Measurements from ENCODE around the gene SORD. TPM values are rescaled to one million over a fixed set of nuclear protein-coding genes. Genes with fewer than 3 reads are reported as not detected.

The SORD gene
- total and polyA plus RNA-seq, 2 donors (not counting 3 experiments of a cell fraction or from before 2014, with no cell fraction given) = 16.6 to 31.8 TPM

DNA sequence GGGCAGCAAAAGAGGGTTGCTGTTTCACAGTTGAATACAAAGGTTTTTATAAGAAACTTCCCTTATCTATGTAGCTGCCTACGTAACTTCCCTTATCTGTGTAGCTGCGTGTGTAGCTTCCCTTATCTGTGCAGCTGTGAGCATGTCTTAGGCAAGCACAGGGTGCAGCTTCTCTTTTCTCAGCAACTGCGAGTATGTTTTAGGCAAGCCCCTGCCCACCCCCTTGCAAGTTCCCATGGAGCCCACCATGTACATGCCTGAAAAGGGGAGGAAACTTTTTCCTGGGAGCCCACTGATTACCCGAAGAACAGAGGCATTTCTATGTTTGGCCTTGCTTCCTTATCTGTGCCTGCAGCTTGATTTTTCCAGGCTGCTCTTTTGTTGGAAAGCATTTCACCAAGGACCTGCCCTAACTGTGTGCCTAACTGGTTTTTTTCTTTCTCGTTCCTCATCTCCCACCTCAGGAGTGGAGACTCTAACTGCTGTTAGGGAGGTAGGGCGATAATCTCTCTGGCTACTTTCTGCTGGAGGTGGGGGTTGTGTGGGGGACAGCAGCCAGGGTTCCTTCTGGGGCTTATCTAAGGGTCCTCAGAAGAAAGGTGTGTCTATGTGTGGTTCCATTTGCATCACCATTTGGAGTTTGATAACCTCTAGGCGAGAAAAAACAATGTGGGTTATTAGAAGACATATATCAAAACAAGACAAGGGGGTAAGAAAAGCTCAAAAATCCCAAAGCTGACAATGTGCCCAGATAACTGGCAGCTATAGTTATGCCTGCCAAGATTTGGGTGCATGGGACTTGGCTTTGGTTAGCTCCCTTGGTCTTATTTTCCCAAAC, 26.0 kb downstream of the SORD start:
- CTCF ChIA-PET = interaction anchor here (0.7 kb wide), 1 partner anchor 12 kb away, joined by 3 read pairs; no protein-coding TSS in a partner anchor
- Histone ChIP-seq H3K36me3 (ENCODE audit: control insufficient read depth in 2 of 2, extremely low read depth in 1 of 2, insufficient read depth in 2 of 2, low read length in 2 of 2) (no peaks in the 10 kb centered on the region), H3K27ac (ENCODE audit: insufficient read depth, low read depth, low read length) (no peak overlapping the region), H3K9ac (replicated peaks; ENCODE audit: extremely low read depth, insufficient read depth, low read length) (no peak overlapping the region), H3K4me3 (replicated peaks in 1 of 3; ENCODE audit: insufficient read depth in 1 of 3, low read depth in 1 of 3, low read length in 3 of 3) (no peak overlapping the region), H3K27me3 (ENCODE audit: control insufficient read depth in 2 of 2, insufficient read depth in 2 of 2, low read length in 2 of 2) (no peaks in the 10 kb centered on the region), H3K4me2 (ENCODE audit: insufficient read depth, low read length) (no peak overlapping the region), H3K4me1 (ENCODE audit: control insufficient read depth, extremely low read depth, insufficient read depth, low read length) (no peaks in the 10 kb centered on the region), H2AFZ (ENCODE audit: low read depth, low read length) (no peak overlapping the region), H3K79me2 (ENCODE audit: control insufficient read depth, insufficient read depth, low read length) (no peaks in the 10 kb centered on the region), H4K20me1 (replicated peaks; ENCODE audit: control insufficient read depth, extremely low read depth, insufficient read depth, low read length) (no peaks in the 10 kb centered on the region), H3K9me3 (replicated peaks; ENCODE audit: control insufficient read depth, insufficient read depth, low read length) (no peaks in the 10 kb centered on the region), H3K9me1 (replicated peaks; ENCODE audit: control insufficient read depth, extremely low read depth, insufficient read depth, low read length) (no peaks in the 10 kb centered on the region)
- intact Hi-C loops (cut with micrococcal nuclease) (no loop called here), dilution Hi-C loops (cut with MboI; ENCODE audit: extremely low pct_ligation_motif_present, low sequenced_read_pairs) (no loop called here)
- BruUV-seq (replicated peaks) = no TSS peak
- DNase-seq (ENCODE audit: low read depth, low spot score) (no peak), FAIRE-seq (no peak)
- TF ChIP-seq POLR2A (IDR thresholded peaks at IDR 0.05; ENCODE audit: low read depth, low read length) (no peak), POLR2AphosphoS5 (IDR thresholded peaks at IDR 0.05; ENCODE audit: insufficient read depth, low read depth, low read length) (no peak), MYC (IDR thresholded peaks at IDR 0.05; ENCODE audit: low read depth, low read length) (no peak), GATA2 (IDR thresholded peaks at IDR 0.05; ENCODE audit: insufficient read depth, insufficient read length, low read depth, low read length) (no peak), EZH2 (IDR thresholded peaks at IDR 0.05; ENCODE audit: borderline replicate concordance, low read depth, low read length, severe bottlenecking) (no peak), JUN (IDR thresholded peaks at IDR 0.05; ENCODE audit: borderline replicate concordance, insufficient read depth, insufficient read length, low read depth) (no peak), FOS (IDR thresholded peaks at IDR 0.05; ENCODE audit: borderline replicate concordance, insufficient read depth, low read length) (no peak)
- TF ChIP-seq, protein P1, sequence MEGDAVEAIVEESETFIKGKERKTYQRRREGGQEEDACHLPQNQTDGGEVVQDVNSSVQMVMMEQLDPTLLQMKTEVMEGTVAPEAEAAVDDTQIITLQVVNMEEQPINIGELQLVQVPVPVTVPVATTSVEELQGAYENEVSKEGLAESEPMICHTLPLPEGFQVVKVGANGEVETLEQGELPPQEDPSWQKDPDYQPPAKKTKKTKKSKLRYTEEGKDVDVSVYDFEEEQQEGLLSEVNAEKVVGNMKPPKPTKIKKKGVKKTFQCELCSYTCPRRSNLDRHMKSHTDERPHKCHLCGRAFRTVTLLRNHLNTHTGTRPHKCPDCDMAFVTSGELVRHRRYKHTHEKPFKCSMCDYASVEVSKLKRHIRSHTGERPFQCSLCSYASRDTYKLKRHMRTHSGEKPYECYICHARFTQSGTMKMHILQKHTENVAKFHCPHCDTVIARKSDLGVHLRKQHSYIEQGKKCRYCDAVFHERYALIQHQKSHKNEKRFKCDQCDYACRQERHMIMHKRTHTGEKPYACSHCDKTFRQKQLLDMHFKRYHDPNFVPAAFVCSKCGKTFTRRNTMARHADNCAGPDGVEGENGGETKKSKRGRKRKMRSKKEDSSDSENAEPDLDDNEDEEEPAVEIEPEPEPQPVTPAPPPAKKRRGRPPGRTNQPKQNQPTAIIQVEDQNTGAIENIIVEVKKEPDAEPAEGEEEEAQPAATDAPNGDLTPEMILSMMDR (IDR thresholded peaks at IDR 0.05; ENCODE audit: extremely low read depth in 1 of 2, insufficient read depth in 1 of 2, low read depth in 1 of 2, low read length in 2 of 2) = no peak
- TF ChIP-seq, protein P2, sequence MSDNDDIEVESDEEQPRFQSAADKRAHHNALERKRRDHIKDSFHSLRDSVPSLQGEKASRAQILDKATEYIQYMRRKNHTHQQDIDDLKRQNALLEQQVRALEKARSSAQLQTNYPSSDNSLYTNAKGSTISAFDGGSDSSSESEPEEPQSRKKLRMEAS (IDR thresholded peaks at IDR 0.05; ENCODE audit: insufficient read depth, insufficient read length) = no peak
- POLR2A ChIA-PET = no interaction called here

Data from endothelial cell of umbilical vein (primary cell).